HG03439 (cell line): ENCODE data around the gene CCDC93.
"Not testable (repeated sequence)": the region's sequence is repeated elsewhere in the genome, so short reads cannot be mapped to it uniquely, and the experiment has no call there.

ENCODE experiments used
- ATAC-seq: cut with Tn5 transposase; IDR thresholded peaks from one replicate; pipeline ENCODE4 v1.9.1; 2021; ENCODE audit warnings: mild to moderate bottlenecking, moderate library complexity; ENCODE audit not compliant: unreplicated experiment

CCDC93 gene

DNA sequence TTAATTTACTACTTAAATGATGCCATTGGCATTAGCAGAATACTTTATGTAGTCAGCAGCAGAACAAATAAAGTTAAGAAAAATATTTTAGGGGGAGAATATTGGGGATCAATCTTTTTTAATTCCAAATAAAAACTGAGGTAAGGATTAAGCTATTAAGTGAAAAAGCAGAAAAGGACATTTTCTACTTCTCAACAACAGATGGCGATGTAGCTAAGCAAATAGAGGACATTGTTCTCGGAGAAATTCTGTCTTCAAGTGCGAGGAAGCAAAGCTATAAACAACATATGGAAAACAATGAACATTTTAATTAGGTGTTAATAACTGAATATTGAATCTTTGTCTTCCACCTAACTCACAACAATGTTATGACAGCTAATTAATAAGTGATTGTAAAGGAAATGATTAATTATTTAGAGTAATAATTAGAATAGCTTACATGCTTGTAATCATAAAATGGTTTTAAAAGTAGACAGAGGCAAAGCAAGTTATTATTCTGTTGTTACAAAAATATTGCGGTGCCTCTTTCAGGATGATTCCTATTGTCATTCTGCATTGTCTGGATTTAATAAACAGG lies 32.9 kb upstream of the CCDC93 start:
- ATAC-seq, result peak; percentile 50

DNA sequence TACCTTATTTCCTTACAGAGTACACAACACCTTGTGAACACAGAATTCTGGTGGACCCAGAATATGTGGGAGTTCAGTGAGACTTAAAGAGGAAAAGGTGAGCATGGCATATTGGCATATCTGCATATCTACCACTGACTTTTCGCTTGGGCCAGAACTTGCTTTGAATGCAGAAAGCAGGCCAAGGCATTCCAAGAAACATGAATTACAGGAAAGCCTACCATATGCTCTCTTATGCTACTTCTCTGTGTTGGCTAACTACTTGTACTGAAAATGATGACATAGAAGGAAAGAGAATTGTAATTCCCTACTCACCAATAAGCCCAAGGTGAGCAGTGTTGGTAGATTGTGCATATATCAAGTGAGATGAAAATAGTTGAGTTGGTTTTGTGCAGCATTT lies 31.4 kb upstream of the CCDC93 start:
- no peak for ATAC-seq

DNA sequence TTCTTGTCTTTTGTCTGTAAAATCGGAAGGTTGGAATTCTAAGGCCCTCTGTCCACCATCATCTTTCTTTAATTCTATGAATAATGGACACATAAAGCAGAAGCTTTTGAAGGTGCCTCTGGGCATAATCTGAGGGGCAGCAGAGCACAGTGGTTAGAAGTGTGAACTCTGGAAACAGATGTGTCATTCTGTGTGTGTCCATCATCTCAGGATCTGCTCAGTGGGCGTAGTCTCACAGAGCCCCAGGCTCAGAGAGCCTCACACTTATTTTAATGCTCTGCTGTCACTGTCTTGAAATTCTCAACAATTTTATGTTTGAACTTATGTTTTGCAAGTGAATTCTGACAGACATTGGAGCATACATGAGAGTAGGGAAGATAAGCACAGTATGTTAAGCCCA lies 31.0 kb upstream of the CCDC93 start:
- no peak for ATAC-seq

DNA sequence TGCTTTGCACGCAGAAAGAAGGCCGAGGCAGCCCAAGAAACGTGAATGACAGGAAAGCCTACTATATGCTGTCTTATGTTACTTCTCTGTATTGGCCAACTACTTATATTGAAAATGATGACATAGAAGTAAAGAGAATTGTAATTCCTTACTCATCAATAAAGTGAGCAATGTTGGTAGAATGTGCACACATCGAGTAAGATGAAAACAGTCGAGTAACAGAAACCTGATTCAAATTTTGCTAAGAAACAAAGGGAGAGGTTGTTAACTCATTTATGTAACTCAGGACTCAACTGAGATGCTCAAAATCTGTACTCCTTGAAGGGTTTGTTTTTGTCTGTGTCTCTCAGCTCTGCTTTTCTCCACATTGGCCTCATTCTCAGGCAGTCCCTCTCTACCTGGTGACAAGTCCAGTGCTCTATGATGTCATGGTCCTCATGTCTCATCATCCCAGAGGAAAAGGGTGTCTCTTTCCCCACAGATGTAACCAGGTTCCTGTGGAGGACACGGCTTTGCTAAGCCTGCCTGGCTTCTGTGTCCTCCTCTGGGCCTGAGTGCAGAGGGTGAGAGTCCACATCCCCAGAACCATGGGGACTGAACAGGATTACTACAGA lies 30.3 kb upstream of the CCDC93 start:
- no peak for ATAC-seq

GRCh38 chr2:118040891-118041290 lies 27.0 kb upstream of the CCDC93 start:
- ATAC-seq, result no peak

- ATAC-seq, result peak; percentile 79
These were observed 18.5 kb upstream of the CCDC93 start for GRCh38 chr2:118032169-118033013.

DNA sequence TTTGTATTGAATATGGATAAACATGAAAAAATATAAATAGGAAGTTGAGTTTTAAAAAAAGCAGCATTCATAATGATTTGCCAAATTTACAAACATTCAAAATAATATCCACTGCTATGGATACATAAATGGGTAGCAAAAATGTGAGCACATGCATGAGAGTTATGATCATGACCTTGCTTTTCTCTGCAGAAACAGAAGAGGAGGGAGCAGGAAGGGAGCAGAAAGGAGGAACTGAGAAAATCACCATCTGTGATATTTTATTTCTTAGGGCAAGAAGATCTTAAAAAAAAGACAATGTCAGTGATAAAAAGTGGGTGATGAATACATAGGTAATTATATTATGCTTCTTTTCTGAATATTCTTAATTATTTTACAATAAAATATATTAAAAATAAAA lies 17.7 kb upstream of the CCDC93 start:
- ATAC-seq, result no peak

- ATAC-seq, result no peak
These were observed 15.2 kb upstream of the CCDC93 start for GRCh38 chr2:118029025-118029424.

DNA sequence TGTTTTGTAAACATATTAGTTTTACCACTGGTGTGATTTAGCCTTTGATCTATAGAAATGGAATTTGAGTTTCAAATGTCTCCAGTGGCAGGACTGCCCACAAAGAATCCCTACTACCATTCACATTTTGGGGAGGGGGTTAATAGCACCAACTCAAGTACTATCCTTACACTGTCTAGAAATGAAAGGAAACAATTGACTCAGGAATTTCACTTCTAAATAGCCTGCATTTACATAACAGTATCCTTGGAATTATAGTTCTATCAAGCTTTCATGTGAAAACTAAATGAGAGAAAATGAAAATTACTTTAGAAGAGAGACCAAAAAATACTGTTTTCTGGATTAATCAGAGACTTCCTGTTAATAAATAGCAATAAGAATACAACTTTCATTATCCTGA lies 7.5 kb upstream of the CCDC93 start:
- ATAC-seq, result no peak

DNA sequence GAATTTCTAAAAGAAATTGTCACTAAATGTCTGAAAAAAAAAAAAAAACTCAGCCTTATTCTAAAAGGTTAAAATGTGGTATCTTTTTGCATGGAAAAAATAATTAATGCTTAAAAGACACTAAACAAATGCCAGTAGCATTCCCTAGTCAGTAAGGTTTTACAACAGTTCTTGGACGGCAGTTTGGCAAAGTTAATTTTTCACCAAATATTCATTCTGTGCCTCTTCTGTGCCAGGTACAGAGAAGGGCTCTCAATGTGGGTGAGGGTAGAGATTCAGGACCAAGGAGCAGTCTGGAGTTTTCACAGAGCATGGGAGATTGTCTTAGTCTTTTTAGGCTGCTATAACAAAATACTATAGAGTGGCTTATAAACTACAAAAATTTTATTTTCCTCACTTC lies 6.0 kb upstream of the CCDC93 start:
- ATAC-seq, result no peak

GRCh38 chr2:118016911-118017310 lies 3.0 kb upstream of the CCDC93 start:
- no peak for ATAC-seq

GRCh38 chr2:118015761-118016160 lies 1.9 kb upstream of the CCDC93 start:
- ATAC-seq, result not testable (repeated sequence)

- no peak for ATAC-seq
These were observed 588 bp upstream of the CCDC93 start for GRCh38 chr2:118014492-118014824.

- ATAC-seq, result peak; percentile 35
These were observed 598 bp downstream of the CCDC93 start for GRCh38 chr2:118013221-118013723.

DNA sequence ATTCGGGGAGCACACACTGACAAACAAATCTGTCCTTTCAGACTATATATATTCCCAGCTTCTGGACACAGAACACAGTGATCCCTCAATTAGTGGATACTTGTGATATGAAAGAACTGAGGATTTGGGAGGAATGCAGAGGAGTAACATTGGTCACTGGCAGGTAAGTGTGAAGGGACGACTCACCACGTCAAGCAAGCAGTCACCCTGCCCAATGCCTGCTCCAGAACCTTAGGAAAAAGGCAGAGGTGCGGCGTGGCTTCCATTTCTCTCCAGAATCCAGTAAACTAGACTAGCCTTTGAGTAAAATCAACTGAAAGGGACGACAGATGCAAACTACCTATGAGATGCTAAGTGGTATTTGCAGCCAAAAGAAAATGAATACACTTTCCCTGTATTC lies 1.1 kb downstream of the CCDC93 start:
- no peak for ATAC-seq

- ATAC-seq, result no peak
These were observed 3.4 kb downstream of the CCDC93 start for GRCh38 chr2:118010473-118010872.

GRCh38 chr2:118006861-118007260 lies 7.0 kb downstream of the CCDC93 start:
- ATAC-seq, result no peak

DNA sequence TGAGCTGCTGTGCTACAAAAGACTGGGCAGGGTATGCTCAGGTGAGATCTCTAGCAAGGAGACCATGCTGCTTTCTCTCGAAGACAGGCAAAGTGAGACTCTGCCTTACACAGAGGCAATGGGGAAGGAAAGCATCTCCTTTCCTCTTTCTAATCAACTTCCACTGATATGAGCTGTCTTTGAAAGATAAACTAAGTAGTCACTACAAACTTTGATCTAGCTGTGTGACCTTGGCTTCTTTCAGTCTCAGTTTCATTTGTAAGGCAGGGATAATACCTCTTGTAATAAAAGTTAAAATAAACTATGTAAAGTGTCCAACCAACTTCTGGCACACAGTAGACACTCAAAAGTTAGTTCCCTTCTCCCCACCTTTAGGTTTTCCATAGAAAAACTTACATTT lies 7.5 kb downstream of the CCDC93 start:
- no peak for ATAC-seq

DNA sequence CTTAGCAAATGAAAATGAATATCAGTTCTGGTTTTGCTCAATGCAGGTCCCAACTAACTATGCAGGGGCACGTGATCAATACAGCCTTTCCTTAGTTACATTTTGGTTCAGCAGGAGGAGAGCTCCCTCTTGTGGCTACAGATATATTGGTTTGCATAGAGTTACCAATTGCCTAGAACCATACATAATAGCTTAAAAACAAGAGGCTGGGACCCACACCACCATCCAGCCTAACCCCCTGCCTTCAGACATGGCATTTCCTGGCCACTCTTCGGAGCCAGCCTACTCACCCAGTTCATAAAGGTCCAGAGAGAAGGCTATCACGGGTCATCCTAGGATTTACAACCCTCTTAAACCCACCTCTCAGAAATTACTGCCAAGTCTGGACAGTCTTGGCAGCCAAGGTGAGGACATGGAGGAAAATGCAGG lies 10.5 kb downstream of the CCDC93 start:
- ATAC-seq, result peak; percentile 97

DNA sequence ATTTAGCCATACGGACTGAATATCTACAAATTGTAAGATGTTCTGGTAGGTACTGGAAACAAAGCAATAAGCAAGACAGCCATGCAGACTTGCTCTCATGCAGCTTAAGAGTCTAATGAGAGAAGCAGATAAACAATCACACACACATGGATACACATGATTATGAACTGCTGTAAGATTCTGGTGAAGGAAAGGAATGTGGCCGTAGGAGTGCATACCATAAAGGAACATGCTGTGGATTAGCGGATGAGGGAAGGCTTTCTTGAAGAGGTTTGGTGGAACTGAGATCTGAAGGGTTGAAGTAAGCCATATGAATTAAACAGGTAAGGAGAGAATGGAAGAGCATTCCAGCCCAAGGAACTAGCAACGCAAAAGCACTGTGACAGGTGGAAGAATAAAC lies 13.8 kb downstream of the CCDC93 start:
- no peak for ATAC-seq

- no peak for ATAC-seq
These were observed 15.9 kb downstream of the CCDC93 start for GRCh38 chr2:117997872-117998454.

- ATAC-seq, result no peak
These were observed 17.3 kb downstream of the CCDC93 start for GRCh38 chr2:117996525-117996924.
